Endothelial cell of umbilical vein (primary cell): ENCODE data around the gene SP1. TPM values are rescaled to one million over a fixed set of nuclear protein-coding genes. Genes with fewer than 3 reads are reported as not detected.

Source experiments
- BruUV-seq: library from RNA; stranded (reverse); fragments of 400-500 nt; replicated peaks from 2 replicates; lab custom pipeline; 2021; lab: Mats Ljungman, UMichigan
- CTCF ChIA-PET: fragments of 300-600, 350-600 bp; sonication (Branson Sonifier 250); formaldehyde crosslinking; loops from one replicate; lab custom pipeline; 2021; ENCODE audit warnings: antibody characterized with exemption, inconsistent platforms; lab: Charles Lee
- POLR2A ChIA-PET: fragments of 300-600, 350-600 bp; sonication (Branson Sonifier 250); formaldehyde crosslinking; loops from one replicate; lab custom pipeline; 2021; ENCODE audit warnings: antibody characterized with exemption, inconsistent platforms; lab: Charles Lee
- DNase-seq: peaks from one replicate; pipeline ENCODE4 v3.0.0-alpha.2; 2011; ENCODE audit warnings: low read depth, low spot score
- FAIRE-seq: peaks from 2 replicates; lab custom pipeline; 2011; peaks lifted over from hg19 to GRCh38; lab: Jason Lieb, UNC
- H2AFZ ChIP-seq: 2 replicates; pipeline ENCODE4 v1.6.0; 2012; ENCODE audit warnings: low read depth, low read length, control low read depth, inconsistent platforms
- H3K27ac ChIP-seq: 2 replicates; pipeline ENCODE4 v1.5.1; 2011; ENCODE audit warnings: low read depth, mild to moderate bottlenecking, control low read depth, low read length, moderate library complexity; ENCODE audit not compliant: insufficient read depth
- H3K27me3 ChIP-seq, 2 experiments: 2 replicates each; pipeline versions ENCODE4 v1.6.0 to v1.6.1; 2011; ENCODE audit warnings: low read length in 2 of 2, mixed read lengths in 1 of 2; ENCODE audit not compliant: control insufficient read depth in 2 of 2, insufficient read depth in 2 of 2
- H3K36me3 ChIP-seq, 2 experiments: 2 replicates in 1 of 2; 3 replicates in 1 of 2; pipeline ENCODE4 v1.5.1; 2011; ENCODE audit warnings: low read length in 2 of 2, mild to moderate bottlenecking in 1 of 2, moderate library complexity in 1 of 2; ENCODE audit not compliant: control insufficient read depth in 2 of 2, insufficient read depth in 2 of 2; ENCODE audit errors: extremely low read depth in 1 of 2
- H3K4me1 ChIP-seq: 3 replicates; pipeline ENCODE4 v1.5.1; 2011; ENCODE audit warnings: mild to moderate bottlenecking, low read length; ENCODE audit not compliant: control insufficient read depth, insufficient read depth; ENCODE audit errors: extremely low read depth
- H3K4me2 ChIP-seq: 2 replicates; pipeline ENCODE4 v1.6.1; 2011; ENCODE audit warnings: low read length, control low read depth, mixed read lengths; ENCODE audit not compliant: insufficient read depth
- H3K4me3 ChIP-seq, 3 experiments: fragments of 200-600 bp in 1 of 3; sonication (generic), shearing (Covaris generic) in 1 of 3; replicated peaks in 1 of 3; 2 replicates each; pipeline ENCODE4 v1.5.1; 2011 to 2016; ENCODE audit warnings: control low read depth in 3 of 3, low read length in 3 of 3, mild to moderate bottlenecking in 2 of 3, inconsistent platforms in 1 of 3, low read depth in 1 of 3, moderate library complexity in 1 of 3; ENCODE audit not compliant: insufficient read depth in 1 of 3
- H3K79me2 ChIP-seq: 2 replicates; pipeline ENCODE4 v1.6.0; 2012; ENCODE audit warnings: low read length, inconsistent platforms; ENCODE audit not compliant: control insufficient read depth, insufficient read depth
- H3K9ac ChIP-seq: replicated peaks from 2 replicates; pipeline ENCODE3; 2011; ENCODE audit warnings: low read length, control low read depth; ENCODE audit not compliant: insufficient read depth; ENCODE audit errors: extremely low read depth
- H3K9me1 ChIP-seq: replicated peaks from 3 replicates; pipeline ENCODE4 v1.6.0; 2011; ENCODE audit warnings: mild to moderate bottlenecking, low read length; ENCODE audit not compliant: control insufficient read depth, insufficient read depth; ENCODE audit errors: extremely low read depth
- H3K9me3 ChIP-seq: replicated peaks from 2 replicates; pipeline ENCODE4 v1.5.1; 2012; ENCODE audit warnings: low read length, inconsistent platforms; ENCODE audit not compliant: control insufficient read depth, insufficient read depth
- H4K20me1 ChIP-seq: replicated peaks from 2 replicates; pipeline ENCODE3; 2011; ENCODE audit warnings: mild to moderate bottlenecking, low read length; ENCODE audit not compliant: control insufficient read depth, insufficient read depth; ENCODE audit errors: extremely low read depth
- CTCF ChIP-seq, 2 donors: IDR thresholded peaks; 1 replicate in 1 of 2; 2 replicates in 1 of 2; pipeline ENCODE4 v1.5.1; 2011; ENCODE audit warnings: low read length in 2 of 2, mild to moderate bottlenecking in 2 of 2, moderate library complexity in 2 of 2, control low read depth in 1 of 2, inconsistent platforms in 1 of 2, low read depth in 1 of 2; ENCODE audit not compliant: insufficient read depth in 1 of 2; ENCODE audit errors: extremely low read depth in 1 of 2
- EZH2 ChIP-seq: IDR thresholded peaks from 2 replicates; pipeline ENCODE4 v1.6.1; 2012; ENCODE audit warnings: borderline replicate concordance, low read depth, mild to moderate bottlenecking, moderate library complexity, low read length, inconsistent platforms; ENCODE audit not compliant: severe bottlenecking
- FOS ChIP-seq: IDR thresholded peaks from 2 replicates; pipeline ENCODE4 v1.6.1; 2011; ENCODE audit warnings: mild to moderate bottlenecking, low read length, moderate library complexity, borderline replicate concordance; ENCODE audit not compliant: insufficient read depth
- GATA2 ChIP-seq: IDR thresholded peaks from 2 replicates; pipeline ENCODE4 v1.7.0; 2011; ENCODE audit warnings: low read depth, mild to moderate bottlenecking, moderate library complexity, mixed read lengths, low read length; ENCODE audit not compliant: insufficient read length, insufficient read depth
- MYC ChIP-seq: IDR thresholded peaks from one replicate; pipeline ENCODE4 v1.6.1; 2011; ENCODE audit warnings: mild to moderate bottlenecking, low read depth, low read length
- POLR2A ChIP-seq: IDR thresholded peaks from 2 replicates; pipeline ENCODE4 v1.6.1; 2012; ENCODE audit warnings: low read depth, mild to moderate bottlenecking, control low read depth, low read length
- POLR2AphosphoS5 ChIP-seq: IDR thresholded peaks from 2 replicates; pipeline ENCODE4 v1.6.1; 2012; ENCODE audit warnings: low read depth, mild to moderate bottlenecking, control low read depth, low read length, moderate library complexity; ENCODE audit not compliant: insufficient read depth
- dilution Hi-C: fragments of 300-500 bp; cut with MboI; formaldehyde crosslinking; loops from one replicate; pipeline ENCODE4 v1.15.0; 2019; ENCODE audit warnings: low sequenced_read_pairs; ENCODE audit not compliant: extremely low pct_ligation_motif_present
- intact Hi-C: fragments of 100-400 bp; cut with micrococcal nuclease; formaldehyde crosslinking; loops from one replicate; pipeline ENCODE4 v1.10.0; 2022
- polyA plus RNA-seq, 4 experiments: library from polyadenylated mRNA; depleted of rRNA in 3 of 4; stranded (reverse) in 3 of 4; unstranded in 1 of 4; fragments of >200 nt; gene quantifications; 2 replicates each; pipeline versions ENCODE4 v1.2.1 to v1.2.3, GENCODE V29; 2011 to 2012; ENCODE audit warnings: missing spikeins in 1 of 4
- total RNA-seq: library from RNA; stranded (reverse); gene quantifications from 2 replicates; pipeline ENCODE4 v1.2.3, GENCODE V29; 2021
- TF ChIP-seq, protein P1 (sequence below): IDR thresholded peaks from 2 replicates; pipeline ENCODE4 v1.6.1; 2011; ENCODE audit not compliant: insufficient read depth, insufficient read length

The SP1 gene
- total and polyA plus RNA-seq, 2 donors (not counting 3 experiments of a cell fraction or from before 2014, with no cell fraction given), result 34.8 to 56.3 TPM

DNA sequence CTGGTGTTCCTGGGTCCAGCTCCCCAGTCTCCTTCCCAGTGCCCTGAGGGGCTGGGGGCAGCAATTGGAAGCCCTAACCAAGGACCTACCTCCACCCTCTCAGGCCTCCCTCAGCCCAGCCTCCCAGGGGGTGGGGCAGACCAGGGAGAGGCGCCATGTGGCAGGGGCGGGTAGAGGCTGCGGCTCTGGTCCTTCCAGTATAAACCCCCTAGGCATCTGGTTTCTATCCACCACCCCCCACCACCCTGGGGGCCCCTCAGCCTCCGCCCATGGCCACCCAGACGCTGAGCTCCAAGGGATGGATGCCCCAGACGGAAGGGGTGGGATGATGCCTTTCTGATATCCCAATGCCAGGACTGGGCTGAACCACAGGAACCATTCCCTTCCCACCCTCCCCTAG lies 41.1 kb upstream of the SP1 start:
- no peaks in the 10 kb centered on the region for H3K9me3 ChIP-seq
- no peak overlapping the region for H2AFZ ChIP-seq
- no peak overlapping the region for H3K9ac ChIP-seq
- H4K20me1 ChIP-seq, result no peaks in the 10 kb centered on the region
- H3K4me1 ChIP-seq, result no peaks in the 10 kb centered on the region
- DNase-seq, result no peak
- no peak overlapping the region for H3K4me3 ChIP-seq
- no peak overlapping the region for H3K27ac ChIP-seq
- ChIA-PET POLR2A (no interaction called here), CTCF (interaction anchor here (3.3 kb wide), 1 partner anchor 13 kb away, joined by 15 read pairs; no protein-coding TSS in a partner anchor)
- BruUV-seq, result no TSS peak
- peaks cover 20 to 21% of the 10 kb centered on the region in 2 experiments for H3K27me3 ChIP-seq
- no peaks in the 10 kb centered on the region for H3K9me1 ChIP-seq
- no peak overlapping the region for H3K4me2 ChIP-seq
- intact Hi-C loops, result no loop called here
- FAIRE-seq, result no peak
- H3K79me2 ChIP-seq, result no peaks in the 10 kb centered on the region
- H3K36me3 ChIP-seq, result no peaks in the 10 kb centered on the region
- dilution Hi-C loops, result no loop called here
- TF ChIP-seq FOS (no peak), GATA2 (no peak), EZH2 (no peak)
- TF ChIP-seq, protein P1, sequence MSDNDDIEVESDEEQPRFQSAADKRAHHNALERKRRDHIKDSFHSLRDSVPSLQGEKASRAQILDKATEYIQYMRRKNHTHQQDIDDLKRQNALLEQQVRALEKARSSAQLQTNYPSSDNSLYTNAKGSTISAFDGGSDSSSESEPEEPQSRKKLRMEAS, result no peak

GRCh38 chr12:53340398-53340797 lies 39.6 kb upstream of the SP1 start:
- Histone ChIP-seq H4K20me1 (no peaks in the 10 kb centered on the region), H3K4me2 (no peak overlapping the region), H3K9me3 (no peaks in the 10 kb centered on the region), H2AFZ (no peak overlapping the region), H3K36me3 (no peaks in the 10 kb centered on the region), H3K79me2 (no peaks in the 10 kb centered on the region), H3K27me3 (peaks cover 18 to 21% of the 10 kb centered on the region in 2 experiments), H3K9ac (no peak overlapping the region), H3K4me3 (no peak overlapping the region), H3K4me1 (peaks cover 5% of the 10 kb centered on the region), H3K27ac (no peak overlapping the region), H3K9me1 (no peaks in the 10 kb centered on the region)
- no TSS peak for BruUV-seq
- dilution Hi-C loops, result no loop called here
- ChIA-PET CTCF (interaction anchor here (1.2 to 3.3 kb wide), 5 partner anchors 10 to 81 kb away, joined by 4 to 15 read pairs (median 5); partner anchors contain the start of gene AAAS), POLR2A (no interaction called here)
- intact Hi-C loops, result no loop called here
- no peak for DNase-seq
- FAIRE-seq, result no peak
- TF ChIP-seq FOS (no peak), MYC (no peak), POLR2A (no peak), GATA2 (no peak), POLR2AphosphoS5 (no peak), CTCF (IDR thresholded peaks at IDR 0.05; ENCODE audit: extremely low read depth in 1 of 2, insufficient read depth in 1 of 2, low read depth in 1 of 2, low read length in 2 of 2) (no peak)
- TF ChIP-seq, protein P1, result no peak
